SK-N-SH (cell line): ENCODE data around the gene NIT1.

Source experiments
- ELF1 ChIP-seq: IDR thresholded peaks from 2 replicates; pipeline ENCODE4 v1.4.0; 2012
- EP300 ChIP-seq, 2 experiments: IDR thresholded peaks; 2 replicates each; pipeline versions ENCODE4 v1.4.0 to v1.6.1; 2012; ENCODE audit warnings: borderline replicate concordance in 1 of 2, low read depth in 1 of 2, low read length in 1 of 2
- GABPA ChIP-seq: IDR thresholded peaks from 2 replicates; pipeline ENCODE4 v1.4.0; 2012; ENCODE audit warnings: low read depth, mild to moderate bottlenecking
- RCOR1 ChIP-seq: fragments of 150-350 bp; IDR thresholded peaks from 2 replicates; pipeline ENCODE4 v1.6.1; 2017; ENCODE audit warnings: antibody characterized with exemption, low read length
- RXRA ChIP-seq: IDR thresholded peaks from 2 replicates; pipeline ENCODE4 v1.4.0; 2012; ENCODE audit warnings: low read depth, mild to moderate bottlenecking, borderline replicate concordance
- TAF1 ChIP-seq: IDR thresholded peaks from 2 replicates; pipeline ENCODE4 v1.6.1; 2012; ENCODE audit warnings: low read depth, mild to moderate bottlenecking, low read length, moderate library complexity, borderline replicate concordance
- TF ChIP-seq, protein P1 (sequence below): fragments of 200-600 bp; sonication (generic); IDR thresholded peaks from 2 replicates; pipeline ENCODE4 v1.6.1; 2017; ENCODE audit warnings: antibody characterized with exemption, mild to moderate bottlenecking, moderate library complexity

DNA sequence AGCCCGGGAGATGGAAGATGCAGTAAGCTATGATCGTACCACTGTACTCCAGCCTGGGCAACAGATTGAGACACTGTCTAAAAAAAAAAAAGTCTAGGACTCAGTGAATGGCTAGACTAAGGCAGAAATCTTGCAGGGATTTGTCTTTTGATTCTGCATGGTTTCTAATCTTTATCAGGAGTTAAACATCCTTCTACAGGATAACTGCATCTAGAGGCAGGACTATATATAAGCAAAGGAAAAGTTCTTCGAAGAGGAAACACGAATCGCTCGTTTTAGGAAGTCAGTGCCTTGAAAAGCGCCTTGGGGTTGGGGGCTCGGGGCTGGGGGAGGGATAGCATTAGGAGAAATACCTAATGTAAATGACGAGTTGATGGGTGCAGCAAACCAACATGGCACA, 35.3 kb downstream of the NIT1 start:
- TF ChIP-seq EP300 (IDR thresholded peaks at IDR 0.05; ENCODE audit: borderline replicate concordance in 1 of 2, low read depth in 1 of 2, low read length in 1 of 2) (no peak), TAF1 (no peak), RCOR1 (no peak), RXRA (no peak), GABPA (no peak), ELF1 (no peak)
- TF ChIP-seq, protein P1, sequence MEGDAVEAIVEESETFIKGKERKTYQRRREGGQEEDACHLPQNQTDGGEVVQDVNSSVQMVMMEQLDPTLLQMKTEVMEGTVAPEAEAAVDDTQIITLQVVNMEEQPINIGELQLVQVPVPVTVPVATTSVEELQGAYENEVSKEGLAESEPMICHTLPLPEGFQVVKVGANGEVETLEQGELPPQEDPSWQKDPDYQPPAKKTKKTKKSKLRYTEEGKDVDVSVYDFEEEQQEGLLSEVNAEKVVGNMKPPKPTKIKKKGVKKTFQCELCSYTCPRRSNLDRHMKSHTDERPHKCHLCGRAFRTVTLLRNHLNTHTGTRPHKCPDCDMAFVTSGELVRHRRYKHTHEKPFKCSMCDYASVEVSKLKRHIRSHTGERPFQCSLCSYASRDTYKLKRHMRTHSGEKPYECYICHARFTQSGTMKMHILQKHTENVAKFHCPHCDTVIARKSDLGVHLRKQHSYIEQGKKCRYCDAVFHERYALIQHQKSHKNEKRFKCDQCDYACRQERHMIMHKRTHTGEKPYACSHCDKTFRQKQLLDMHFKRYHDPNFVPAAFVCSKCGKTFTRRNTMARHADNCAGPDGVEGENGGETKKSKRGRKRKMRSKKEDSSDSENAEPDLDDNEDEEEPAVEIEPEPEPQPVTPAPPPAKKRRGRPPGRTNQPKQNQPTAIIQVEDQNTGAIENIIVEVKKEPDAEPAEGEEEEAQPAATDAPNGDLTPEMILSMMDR: no peak
